ENCODE data around the gene KDM7A. TPM values are rescaled to one million over a fixed set of nuclear protein-coding genes. Genes with fewer than 3 reads are reported as not detected.

The KDM7A gene
- total and polyA plus RNA-seq, 2 of the 8 experiments (the other 6 are each of a cell fraction or from before 2014, with no cell fraction given), result 2.2 to 12.5 TPM

DNA sequence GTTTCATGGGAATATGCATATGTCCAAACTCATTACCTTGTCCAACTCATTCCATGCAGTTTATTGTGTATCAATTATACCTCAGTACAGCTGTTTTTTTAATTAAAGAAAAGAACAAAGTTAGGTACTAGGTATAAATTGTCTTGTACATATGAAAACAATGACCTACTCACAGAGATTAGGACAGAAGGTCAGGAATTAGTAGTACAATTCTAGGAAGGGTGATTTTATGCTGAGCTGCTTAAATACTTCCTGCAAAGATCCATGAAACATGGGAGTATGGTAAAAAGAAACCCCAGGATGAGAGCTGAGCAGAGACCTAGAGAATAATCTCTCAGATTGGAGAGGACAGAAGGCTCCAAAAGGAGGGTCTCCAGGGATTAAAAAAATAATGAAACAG, 13.8 kb upstream of the KDM7A start:
- CTCF ChIA-PET (ENCODE audit: partially characterized antibody), result interaction anchor here (0.6 to 1.3 kb wide), 5 partner anchors 21 to 282 kb away, joined by 3 to 5 read pairs (median 3); no protein-coding TSS in a partner anchor
- TF ChIP-seq, protein P1, sequence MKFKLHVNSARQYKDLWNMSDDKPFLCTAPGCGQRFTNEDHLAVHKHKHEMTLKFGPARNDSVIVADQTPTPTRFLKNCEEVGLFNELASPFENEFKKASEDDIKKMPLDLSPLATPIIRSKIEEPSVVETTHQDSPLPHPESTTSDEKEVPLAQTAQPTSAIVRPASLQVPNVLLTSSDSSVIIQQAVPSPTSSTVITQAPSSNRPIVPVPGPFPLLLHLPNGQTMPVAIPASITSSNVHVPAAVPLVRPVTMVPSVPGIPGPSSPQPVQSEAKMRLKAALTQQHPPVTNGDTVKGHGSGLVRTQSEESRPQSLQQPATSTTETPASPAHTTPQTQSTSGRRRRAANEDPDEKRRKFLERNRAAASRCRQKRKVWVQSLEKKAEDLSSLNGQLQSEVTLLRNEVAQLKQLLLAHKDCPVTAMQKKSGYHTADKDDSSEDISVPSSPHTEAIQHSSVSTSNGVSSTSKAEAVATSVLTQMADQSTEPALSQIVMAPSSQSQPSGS (IDR thresholded peaks at IDR 0.05; ENCODE audit: low read length), result no peak
- TF ChIP-seq SIX5 (IDR thresholded peaks at IDR 0.05; ENCODE audit: low read depth, low read length), result no peak
- no peak for TF ChIP-seq JUN (IDR thresholded peaks at IDR 0.05; ENCODE audit: low read depth, low read length)
- FAIRE-seq, result no peak

More for the DNA sequence above, 13.8 kb upstream of the KDM7A start:
- Histone ChIP-seq H3K23ac (ENCODE audit: insufficient read length) (no peak overlapping the region), H3K4me1 (replicated peaks in 1 of 4; ENCODE audit: control insufficient read depth in 3 of 4, insufficient read depth in 4 of 4, low read length in 3 of 4) (peaks cover 0 to 6% (median 1%) of the 10 kb centered on the region in 4 experiments; a peak in 2 of 7 replicates), H3K9ac (replicated peaks in 1 of 4; ENCODE audit: extremely low read depth in 1 of 4, low read depth in 3 of 4, low read length in 3 of 4) (no peak overlapping the region), H3K79me1 (ENCODE audit: low read depth, low read length) (no peaks in the 10 kb centered on the region), H4K5ac (ENCODE audit: insufficient read length, low read depth, low read length) (no peak overlapping the region), H2AFZ (ENCODE audit: low read length) (no peak overlapping the region), H3K23me2 (ENCODE audit: low read depth, low read length) (no peaks in the 10 kb centered on the region), H3K36me3 (ENCODE audit: control insufficient read depth in 2 of 4, insufficient read depth in 4 of 4, low read length in 3 of 4) (no peaks in the 10 kb centered on the region), H2BK12ac (ENCODE audit: low read depth, low read length) (no peak overlapping the region), H3K4ac (replicated peaks; ENCODE audit: insufficient read length, low read depth, low read length) (no peak overlapping the region), H3K4me3 (ENCODE audit: extremely low read depth in 1 of 4, insufficient read depth in 2 of 4, low read depth in 3 of 4, low read length in 4 of 4) (no peak overlapping the region), H3K18ac (ENCODE audit: extremely low read depth, low read length) (no peak overlapping the region), H3K4me2 (ENCODE audit: insufficient read depth in 1 of 2, low read depth in 2 of 2, low read length in 2 of 2) (no peak overlapping the region), H2BK15ac (ENCODE audit: low read length) (no peak overlapping the region), H2BK20ac (ENCODE audit: low read length) (no peak overlapping the region), H2AK5ac (ENCODE audit: low read depth, low read length) (no peak overlapping the region), H3K56ac (replicated peaks; ENCODE audit: insufficient read length, low read depth, low read length) (no peak overlapping the region), H4K8ac (ENCODE audit: extremely low read depth, insufficient read depth, low read length) (no peak overlapping the region), H4K91ac (replicated peaks; ENCODE audit: insufficient read length, low read length) (no peak overlapping the region), H3K27ac (ENCODE audit: low read depth, low read length) (no peak overlapping the region), H2BK5ac (ENCODE audit: low read depth, low read length) (no peak overlapping the region), H4K20me1 (replicated peaks in 1 of 2; ENCODE audit: control insufficient read depth in 1 of 2, insufficient read depth in 2 of 2, low read length in 2 of 2) (no peaks in the 10 kb centered on the region), H2BK120ac (replicated peaks; ENCODE audit: low read depth, low read length) (no peak overlapping the region), H3K14ac (ENCODE audit: insufficient read length) (no peak overlapping the region), H3K9me3 (ENCODE audit: insufficient read depth in 2 of 2, low read depth in 1 of 2, low read length in 1 of 2) (no peaks in the 10 kb centered on the region), H3K27me3 (replicated peaks in 1 of 4; ENCODE audit: control insufficient read depth in 3 of 4, extremely low read depth in 1 of 4, insufficient read depth in 3 of 4, low read length in 3 of 4) (no peaks in the 10 kb centered on the region), H3K79me2 (ENCODE audit: control insufficient read depth in 1 of 2, insufficient read depth in 2 of 2, low read length in 2 of 2) (no peaks in the 10 kb centered on the region)
- DNase-seq (ENCODE audit: low read depth in 1 of 2, low spot score in 2 of 2), result no peak
- POLR2A ChIA-PET (ENCODE audit: partially characterized antibody), result no interaction called here
